ENCODE results near the gene ETV6. TPM values are rescaled to one million over a fixed set of nuclear protein-coding genes. Genes with fewer than 3 reads are reported as not detected.

Gene ETV6
- polyA plus RNA-seq, 1 donor (not counting 4 experiments of a cell fraction or from before 2014, with no cell fraction given): 5.3 TPM

GRCh38 chr12:11895421-11896078, 246.1 kb downstream of the ETV6 start:
- FAIRE-seq: no peak
- H3K27ac ChIP-seq (ENCODE audit: control insufficient read depth, insufficient read depth, low read length): no peak overlapping the region
- no peaks in the 10 kb centered on the region for H3K27me3 ChIP-seq (ENCODE audit: control insufficient read depth, extremely low read depth, insufficient read depth, low read length)
- peaks cover 3% of the 10 kb centered on the region for H3K4me1 ChIP-seq (ENCODE audit: control insufficient read depth, extremely low read depth, insufficient read depth, low read length)
- H4K20me1 ChIP-seq (ENCODE audit: control insufficient read depth, extremely low read depth, insufficient read depth, low read length): no peaks in the 10 kb centered on the region
- no peak overlapping the region for H3K4me2 ChIP-seq (ENCODE audit: control insufficient read depth, extremely low read depth, insufficient read depth, low read depth, low read length)
- no peaks in the 10 kb centered on the region for H3K79me2 ChIP-seq (ENCODE audit: control insufficient read depth, insufficient read depth, low read length)
- TF ChIP-seq CTCF (optimal IDR thresholded peaks at IDR 0.05 in 1 of 3, IDR thresholded peaks at IDR 0.05 in 1 of 3, conservative IDR thresholded peaks at IDR 0.05 in 1 of 3; ENCODE audit: extremely low read depth in 1 of 3, insufficient read depth in 2 of 3, low read length in 3 of 3) (no peak), EZH2 (IDR thresholded peaks at IDR 0.05; ENCODE audit: low read length) (no peak)
- H3K9ac ChIP-seq (ENCODE audit: control insufficient read depth, extremely low read depth, insufficient read depth, low read length): no peak overlapping the region
- no peak overlapping the region for H2AFZ ChIP-seq (ENCODE audit: control insufficient read depth, low read length)
- DNase-seq (ENCODE audit: low read depth, low spot score): no peak
- dilution Hi-C loops (cut with MboI; ENCODE audit: extremely low pct_ligation_motif_present, low sequenced_read_pairs): no loop called here
- H3K36me3 ChIP-seq (ENCODE audit: control insufficient read depth in 2 of 2, extremely low read depth in 1 of 2, insufficient read depth in 2 of 2, low read length in 2 of 2): peaks cover 0 to 4% of the 10 kb centered on the region in 2 experiments
- no peaks in the 10 kb centered on the region for H3K9me1 ChIP-seq (ENCODE audit: control insufficient read depth, extremely low read depth, insufficient read depth, low read length)
- no peaks in the 10 kb centered on the region for H3K9me3 ChIP-seq (ENCODE audit: control insufficient read depth, low read depth, low read length)
- no peak overlapping the region for H3K4me3 ChIP-seq (ENCODE audit: control insufficient read depth in 2 of 3, extremely low read depth in 1 of 3, insufficient read depth in 2 of 3, low read depth in 1 of 3, low read length in 3 of 3)

GRCh38 chr12:11896417-11896929, 247.0 kb downstream of the ETV6 start:
- TF ChIP-seq EZH2 (IDR thresholded peaks at IDR 0.05; ENCODE audit: low read length) (no peak), CTCF (optimal IDR thresholded peaks at IDR 0.05 in 1 of 3, IDR thresholded peaks at IDR 0.05 in 1 of 3, conservative IDR thresholded peaks at IDR 0.05 in 1 of 3; ENCODE audit: extremely low read depth in 1 of 3, insufficient read depth in 2 of 3, low read length in 3 of 3) (no peak)
- no peak overlapping the region for H3K4me3 ChIP-seq (ENCODE audit: control insufficient read depth in 2 of 3, extremely low read depth in 1 of 3, insufficient read depth in 2 of 3, low read depth in 1 of 3, low read length in 3 of 3)
- peaks cover 3% of the 10 kb centered on the region for H3K4me1 ChIP-seq (ENCODE audit: control insufficient read depth, extremely low read depth, insufficient read depth, low read length)
- H3K4me2 ChIP-seq (ENCODE audit: control insufficient read depth, extremely low read depth, insufficient read depth, low read depth, low read length): no peak overlapping the region
- no peaks in the 10 kb centered on the region for H3K9me1 ChIP-seq (ENCODE audit: control insufficient read depth, extremely low read depth, insufficient read depth, low read length)
- DNase-seq (ENCODE audit: low read depth, low spot score) (no peak), FAIRE-seq (no peak)
- H2AFZ ChIP-seq (ENCODE audit: control insufficient read depth, low read length): no peak overlapping the region
- no peaks in the 10 kb centered on the region for H4K20me1 ChIP-seq (ENCODE audit: control insufficient read depth, extremely low read depth, insufficient read depth, low read length)
- H3K9ac ChIP-seq (ENCODE audit: control insufficient read depth, extremely low read depth, insufficient read depth, low read length): no peak overlapping the region
- H3K9me3 ChIP-seq (ENCODE audit: control insufficient read depth, low read depth, low read length): no peaks in the 10 kb centered on the region
- no peaks in the 10 kb centered on the region for H3K27me3 ChIP-seq (ENCODE audit: control insufficient read depth, extremely low read depth, insufficient read depth, low read length)
- peaks cover 0 to 4% of the 10 kb centered on the region in 2 experiments for H3K36me3 ChIP-seq (ENCODE audit: control insufficient read depth in 2 of 2, extremely low read depth in 1 of 2, insufficient read depth in 2 of 2, low read length in 2 of 2)
- dilution Hi-C loops (cut with MboI; ENCODE audit: extremely low pct_ligation_motif_present, low sequenced_read_pairs): no loop called here
- no peaks in the 10 kb centered on the region for H3K79me2 ChIP-seq (ENCODE audit: control insufficient read depth, insufficient read depth, low read length)
- no peak overlapping the region for H3K27ac ChIP-seq (ENCODE audit: control insufficient read depth, insufficient read depth, low read length)
